ENCODE measurements around the gene NUDT17.
"Not testable (repeated sequence)": the region's sequence is repeated elsewhere in the genome, so short reads cannot be mapped to it uniquely, and the experiment has no call there.

The NUDT17 gene, protein sequence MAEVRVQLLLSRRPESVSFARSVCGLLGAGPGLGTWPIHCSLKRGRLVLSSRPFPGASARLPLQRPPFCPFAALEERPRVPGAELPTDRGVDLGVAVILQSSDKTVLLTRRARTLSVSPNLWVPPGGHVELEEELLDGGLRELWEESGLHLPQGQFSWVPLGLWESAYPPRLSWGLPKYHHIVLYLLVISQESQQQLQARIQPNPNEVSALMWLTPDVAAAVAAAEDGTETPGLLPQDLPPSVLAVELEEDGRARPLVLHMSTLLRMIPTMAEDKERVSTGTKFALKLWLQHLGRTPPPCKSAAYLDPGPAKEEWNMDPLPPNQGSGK

GRCh38 chr1:145845514-145846161 is at the start of gene NUDT17:
Gene NUDT17, plus strand, starts transcription at chr1:145845630. Its CDS starts 11 bp downstream, at chr1:145845641.
- DNase-seq = peak; percentile 77

DNA sequence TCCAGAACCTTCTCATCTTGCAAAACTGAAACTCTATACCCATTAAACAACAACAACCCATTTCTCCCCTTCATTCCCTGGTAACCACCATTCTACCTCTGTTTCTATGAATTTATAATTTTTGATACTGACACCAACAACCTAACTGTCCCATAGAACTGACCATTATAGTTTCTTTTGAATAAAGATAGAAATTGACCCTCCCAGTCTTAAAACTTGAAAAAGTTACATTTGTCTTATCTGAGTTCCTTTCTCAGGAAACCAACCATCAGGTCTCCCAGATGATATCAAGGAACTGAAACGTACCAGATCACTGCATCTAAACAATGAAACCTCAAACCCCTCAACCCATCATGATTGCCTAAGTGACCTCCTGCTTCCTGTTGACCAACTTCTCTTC is 48.7 kb upstream of the NUDT17 start:
- no peak for DNase-seq

GRCh38 chr1:145799806-145800205 is 45.6 kb upstream of the NUDT17 start:
- DNase-seq = no peak

GRCh38 chr1:145804235-145805045 is 41.0 kb upstream of the NUDT17 start:
- no peak for DNase-seq

GRCh38 chr1:145805057-145805456 is 40.4 kb upstream of the NUDT17 start:
- DNase-seq = no peak

- DNase-seq = no peak
These were observed 39.0 kb upstream of the NUDT17 start for GRCh38 chr1:145806408-145806807.

DNA sequence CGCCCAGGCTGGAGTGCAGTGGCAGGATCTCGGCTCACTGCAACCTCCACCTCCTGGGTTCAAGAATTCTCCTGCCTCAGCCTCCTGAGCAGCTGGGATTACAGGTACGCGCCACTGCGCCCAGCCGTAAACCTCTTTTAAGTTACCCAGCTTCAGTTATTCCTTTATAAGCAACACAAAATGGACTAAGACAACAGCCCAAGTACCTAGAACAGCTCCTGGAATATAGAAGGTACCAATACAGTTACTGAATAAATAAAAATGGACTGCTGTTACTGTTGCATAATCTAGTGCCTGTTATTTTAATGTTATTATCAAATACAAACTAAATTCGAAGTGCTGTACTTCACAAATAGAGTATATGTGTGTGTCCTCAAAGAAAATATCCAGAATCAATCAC is 38.6 kb upstream of the NUDT17 start:
- no peak for DNase-seq

GRCh38 chr1:145812977-145813810 is 32.2 kb upstream of the NUDT17 start:
- not testable (repeated sequence) for DNase-seq

DNA sequence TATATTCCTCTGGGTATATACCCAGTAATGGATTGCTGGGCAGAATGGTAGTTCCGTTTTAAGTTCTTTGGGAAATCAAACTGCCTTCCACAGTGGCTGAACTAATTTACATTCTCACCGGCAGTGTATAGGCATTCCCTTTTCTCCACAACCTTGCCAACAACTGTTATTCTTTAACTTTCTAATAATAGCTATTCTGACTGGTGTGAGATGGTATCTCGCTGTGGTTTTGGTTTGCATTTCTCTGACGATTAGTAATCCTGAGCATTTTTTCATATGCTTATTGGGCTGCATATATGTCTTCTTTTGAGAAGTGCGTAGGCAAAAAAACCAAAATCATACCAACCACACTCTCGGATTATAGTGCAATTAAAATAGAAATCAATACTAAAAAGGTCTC is 27.3 kb upstream of the NUDT17 start:
- peak; percentile 16 for DNase-seq

DNA sequence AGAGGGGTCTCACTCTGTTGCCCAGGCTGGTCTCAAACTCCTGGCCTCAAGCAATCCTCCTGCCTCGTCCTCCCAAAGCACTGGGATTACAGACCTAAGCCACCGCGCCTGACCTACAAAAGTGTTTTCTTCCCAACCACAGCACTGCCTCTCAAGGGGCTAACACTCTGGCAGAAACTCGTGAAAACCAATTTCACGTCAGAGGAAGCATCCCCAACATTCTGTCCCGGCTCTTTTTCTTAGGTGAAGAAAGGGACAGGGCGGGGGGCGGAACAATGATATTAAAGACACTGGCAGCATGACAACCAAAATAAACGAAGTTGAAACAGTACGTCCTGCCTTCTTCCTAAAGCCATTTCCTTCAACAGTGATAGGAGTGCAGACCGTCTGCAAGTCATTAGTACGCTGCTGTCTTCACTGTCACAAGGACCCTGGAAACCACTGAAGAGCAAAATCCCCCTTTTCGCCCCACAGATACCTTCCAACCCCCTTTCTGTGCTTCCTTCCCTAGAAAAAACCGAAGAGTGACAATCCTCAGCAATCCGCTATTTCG is 22.6 kb upstream of the NUDT17 start:
- DNase-seq = not testable (repeated sequence)

DNA sequence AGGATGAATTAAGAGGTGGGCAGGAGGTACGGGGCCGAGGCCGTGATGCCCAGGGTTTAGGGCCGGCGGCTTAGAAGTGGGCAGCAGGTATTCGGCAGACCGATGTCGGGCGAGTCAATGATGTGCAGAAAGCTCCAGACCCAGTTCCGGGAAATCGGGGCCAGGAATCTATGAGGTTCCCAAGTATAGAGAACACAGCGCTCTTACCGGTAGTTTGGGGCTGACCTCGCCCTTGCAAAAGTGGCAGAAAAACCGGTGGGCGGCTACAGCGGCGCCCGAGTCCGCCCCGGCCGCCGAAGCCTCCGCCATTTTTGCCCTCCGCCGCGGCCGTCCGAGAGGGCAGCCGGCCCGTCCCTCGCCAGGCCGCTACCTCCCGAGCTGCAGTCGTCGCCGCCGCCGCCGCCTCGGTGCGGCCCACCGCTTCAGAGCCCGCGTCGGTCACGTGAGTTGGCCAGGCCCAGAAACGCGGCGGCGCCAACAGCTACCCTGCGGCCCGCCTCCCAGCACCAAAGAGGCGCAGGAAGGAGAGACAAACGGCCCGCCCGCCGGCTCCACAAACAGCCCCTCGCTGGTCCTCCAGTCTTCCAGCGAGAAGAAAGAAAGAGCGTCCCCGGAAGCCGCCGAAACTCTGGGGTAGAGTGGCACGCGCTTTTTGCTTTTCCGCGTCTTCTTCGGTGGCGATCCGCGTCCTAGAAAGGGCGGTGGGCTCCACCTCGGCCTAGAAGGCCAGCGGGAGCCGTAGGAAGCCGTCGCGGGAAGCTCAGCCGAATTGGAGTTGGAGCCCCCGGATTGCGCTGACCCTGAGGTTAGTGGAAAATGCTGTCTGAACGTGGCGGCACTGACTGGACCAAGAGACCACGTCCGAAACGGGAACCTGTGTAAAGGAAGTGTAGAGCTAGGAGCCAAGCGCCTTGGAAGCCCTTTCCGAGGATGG is 21.6 kb upstream of the NUDT17 start, which contains the start of the genes POLR3C and RNF115:
POLR3C (plus strand) TSS at position 636 of the 934 bp plus-strand sequence. CDS start 1,577 bp downstream, outside the sequence.
RNF115 (minus strand) TSS at position 531 of the 934 bp plus-strand sequence; CDS start at position 309, 222 bp downstream.
- DNase-seq = peak; percentile 92

- DNase-seq = no peak
These were observed 21.0 kb upstream of the NUDT17 start for GRCh38 chr1:145824499-145824842.

DNA sequence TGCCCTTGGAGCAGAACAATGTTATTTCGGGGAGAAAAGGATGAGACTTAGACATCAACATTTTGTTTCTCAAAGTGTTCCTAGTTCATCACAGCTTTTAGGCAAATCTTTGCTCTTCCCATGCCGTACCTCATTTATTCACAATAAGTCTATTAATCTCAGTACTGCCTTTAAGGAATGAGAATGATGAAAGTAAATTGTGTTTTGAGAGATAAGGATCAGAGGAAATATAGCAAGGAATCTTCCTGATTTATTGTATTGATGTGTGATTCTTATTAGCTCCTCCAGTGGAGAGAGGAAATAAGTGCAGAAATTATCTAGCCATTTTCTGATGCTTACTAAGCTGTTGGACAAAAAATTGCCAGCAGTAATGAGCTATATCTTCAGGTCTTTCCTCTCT is 19.4 kb upstream of the NUDT17 start:
- DNase-seq = no peak

DNA sequence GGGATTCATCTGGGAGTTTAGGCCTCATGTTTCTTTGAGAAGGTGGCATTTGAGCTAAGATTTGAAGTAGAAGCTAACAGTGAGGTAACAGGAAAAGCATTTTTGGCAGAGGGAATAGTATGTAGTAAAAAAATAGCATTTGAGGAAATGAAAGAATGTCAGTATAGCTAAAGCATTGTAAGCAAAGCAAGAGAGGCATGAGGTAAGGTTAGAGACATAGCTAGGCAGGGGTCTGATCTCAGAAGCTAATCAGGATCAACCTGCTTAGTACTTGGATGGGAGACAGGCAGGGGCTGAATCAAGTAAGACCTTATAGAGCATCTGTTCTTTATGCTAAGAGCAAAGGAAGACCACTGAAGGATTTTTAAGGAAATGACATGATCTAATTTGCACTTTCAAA is 17.5 kb upstream of the NUDT17 start:
- no peak for DNase-seq

DNA sequence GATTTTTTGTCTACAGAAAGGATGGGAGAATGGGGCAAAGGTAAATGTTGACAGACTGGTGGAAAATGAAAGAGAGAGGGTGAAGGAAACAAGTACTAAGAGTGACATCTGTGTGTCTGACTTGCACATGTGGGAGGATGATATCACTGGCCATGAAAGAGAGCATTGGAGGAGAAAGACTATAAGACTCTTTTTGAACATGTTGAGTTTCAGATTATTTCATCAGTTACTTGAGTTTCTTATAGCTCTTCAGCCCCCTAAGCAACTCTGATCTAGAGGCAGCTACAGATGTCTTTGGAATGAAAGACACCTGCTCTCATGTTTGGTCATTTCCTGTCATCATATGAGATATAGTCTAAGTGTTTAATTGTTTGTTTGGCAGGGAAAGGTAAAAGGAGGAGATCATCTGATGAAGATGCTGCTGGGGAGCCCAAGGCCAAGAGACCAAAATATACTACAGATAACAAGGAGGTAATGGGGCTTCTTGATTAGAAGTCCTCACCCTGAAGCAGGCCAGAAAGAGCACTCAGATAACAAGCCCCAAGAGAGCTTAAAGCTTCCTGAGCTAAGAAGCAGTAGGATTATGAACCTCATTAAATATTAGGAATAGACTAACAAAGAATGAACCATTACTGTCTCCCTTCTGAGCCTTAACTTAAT is 16.9 kb upstream of the NUDT17 start:
- DNase-seq = no peak

- not testable (repeated sequence) for DNase-seq
These were observed 14.6 kb upstream of the NUDT17 start for GRCh38 chr1:145830810-145831209.

DNA sequence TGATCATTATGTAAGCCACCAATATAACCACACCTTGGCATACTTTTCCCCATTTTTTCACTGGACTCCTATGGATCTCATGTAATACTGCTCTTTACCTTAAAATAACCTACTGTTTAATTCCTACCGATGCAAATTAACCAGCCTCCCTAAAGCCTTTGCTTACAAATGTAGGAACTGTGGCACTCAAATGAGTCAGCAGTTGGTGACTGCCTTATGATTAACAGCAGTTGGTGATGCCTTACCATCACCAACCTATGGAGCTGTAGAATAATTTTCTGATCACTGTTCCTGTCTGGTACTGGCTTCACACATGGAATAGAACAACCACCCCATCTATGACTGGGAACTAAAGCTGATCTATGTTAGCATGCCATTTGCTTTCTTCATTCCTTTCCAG is 7.8 kb upstream of the NUDT17 start:
- DNase-seq = no peak

- DNase-seq = no peak
These were observed 2.4 kb upstream of the NUDT17 start for GRCh38 chr1:145843031-145843430.

DNA sequence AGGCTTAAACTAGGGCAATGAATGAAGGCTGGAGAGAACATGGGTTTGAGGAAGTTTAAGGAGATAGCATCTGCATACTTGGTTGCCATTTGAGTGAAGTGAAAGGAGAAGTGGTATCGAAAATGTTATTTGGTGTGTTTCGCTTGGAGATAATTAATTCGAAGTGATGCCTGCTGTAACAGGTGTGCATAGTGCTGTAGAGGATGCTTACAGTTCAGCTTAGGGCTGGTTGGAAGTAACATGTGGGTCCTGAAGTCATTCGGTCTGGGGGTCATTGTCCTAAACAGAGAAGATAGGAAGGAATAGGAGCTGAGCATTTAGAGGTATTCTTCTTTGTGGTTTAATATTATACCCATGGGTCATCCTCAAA is 301 bp upstream of the NUDT17 start:
- no peak for DNase-seq

- DNase-seq = peak; percentile 44
These were observed 777 bp downstream of the NUDT17 start for GRCh38 chr1:145846201-145846612.

DNA sequence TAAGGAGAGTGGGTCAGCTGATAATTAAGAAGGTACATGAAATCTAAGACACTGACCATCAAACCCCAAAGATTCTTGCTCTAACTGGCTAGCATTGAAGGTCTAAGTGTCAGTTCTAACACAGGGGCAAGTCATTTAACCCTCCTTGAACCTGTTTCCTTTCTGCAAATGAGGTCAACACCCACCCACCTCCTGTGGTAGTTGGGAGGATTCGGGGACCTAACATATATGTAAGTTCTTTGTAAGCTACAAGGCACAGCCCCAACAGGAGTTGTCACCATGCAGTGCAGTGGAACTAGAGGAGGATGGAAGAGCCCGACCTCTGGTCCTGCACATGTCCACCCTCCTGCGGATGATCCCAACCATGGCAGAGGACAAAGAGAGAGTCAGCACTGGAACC is 2.4 kb downstream of the NUDT17 start:
- no peak for DNase-seq

Measured in CD4-positive, alpha-beta T cell treated with Interleukin-17A for 1 hour (primary cell).